GM20000 (cell line): ENCODE data around the gene CLSTN1.

Experiments used
- DNase-seq: peaks from one replicate; pipeline ENCODE4 v3.0.0; 2012; ENCODE audit warnings: low spot score
- TF ChIP-seq, protein P1 (sequence below): IDR thresholded peaks from 2 replicates; pipeline ENCODE4 v1.5.1; 2012; ENCODE audit warnings: mild to moderate bottlenecking, control low read depth; ENCODE audit errors: extremely low read depth, missing control alignments

The CLSTN1 gene

DNA sequence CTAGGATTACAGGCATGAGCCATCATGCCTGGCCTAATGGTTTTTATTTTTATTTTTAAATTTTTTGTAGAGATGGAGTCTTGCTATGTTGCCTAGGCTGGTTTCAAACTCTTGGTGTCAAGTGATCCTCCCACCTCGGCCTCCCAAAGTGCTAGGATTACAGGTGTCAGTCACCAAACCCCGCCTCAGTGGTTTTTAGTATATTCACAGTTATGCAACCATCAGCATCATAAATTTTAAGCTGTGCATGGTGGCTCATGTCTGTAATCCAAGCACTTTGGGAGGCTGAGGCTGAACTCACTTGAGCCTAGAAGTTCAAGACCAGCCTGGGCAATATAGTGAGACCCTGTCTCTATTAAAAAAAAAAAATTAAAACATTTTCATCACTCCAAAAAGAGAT lies 143.7 kb downstream of the CLSTN1 start:
- no peak for DNase-seq
- TF ChIP-seq, protein P1, sequence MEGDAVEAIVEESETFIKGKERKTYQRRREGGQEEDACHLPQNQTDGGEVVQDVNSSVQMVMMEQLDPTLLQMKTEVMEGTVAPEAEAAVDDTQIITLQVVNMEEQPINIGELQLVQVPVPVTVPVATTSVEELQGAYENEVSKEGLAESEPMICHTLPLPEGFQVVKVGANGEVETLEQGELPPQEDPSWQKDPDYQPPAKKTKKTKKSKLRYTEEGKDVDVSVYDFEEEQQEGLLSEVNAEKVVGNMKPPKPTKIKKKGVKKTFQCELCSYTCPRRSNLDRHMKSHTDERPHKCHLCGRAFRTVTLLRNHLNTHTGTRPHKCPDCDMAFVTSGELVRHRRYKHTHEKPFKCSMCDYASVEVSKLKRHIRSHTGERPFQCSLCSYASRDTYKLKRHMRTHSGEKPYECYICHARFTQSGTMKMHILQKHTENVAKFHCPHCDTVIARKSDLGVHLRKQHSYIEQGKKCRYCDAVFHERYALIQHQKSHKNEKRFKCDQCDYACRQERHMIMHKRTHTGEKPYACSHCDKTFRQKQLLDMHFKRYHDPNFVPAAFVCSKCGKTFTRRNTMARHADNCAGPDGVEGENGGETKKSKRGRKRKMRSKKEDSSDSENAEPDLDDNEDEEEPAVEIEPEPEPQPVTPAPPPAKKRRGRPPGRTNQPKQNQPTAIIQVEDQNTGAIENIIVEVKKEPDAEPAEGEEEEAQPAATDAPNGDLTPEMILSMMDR: no peak
